ENCODE data around the gene PRKD2. TPM values are rescaled to one million over a fixed set of nuclear protein-coding genes. Genes with fewer than 3 reads are reported as not detected.

Gene PRKD2
- total RNA-seq, 1 experiment from 2014 or later: 88.5 TPM

DNA sequence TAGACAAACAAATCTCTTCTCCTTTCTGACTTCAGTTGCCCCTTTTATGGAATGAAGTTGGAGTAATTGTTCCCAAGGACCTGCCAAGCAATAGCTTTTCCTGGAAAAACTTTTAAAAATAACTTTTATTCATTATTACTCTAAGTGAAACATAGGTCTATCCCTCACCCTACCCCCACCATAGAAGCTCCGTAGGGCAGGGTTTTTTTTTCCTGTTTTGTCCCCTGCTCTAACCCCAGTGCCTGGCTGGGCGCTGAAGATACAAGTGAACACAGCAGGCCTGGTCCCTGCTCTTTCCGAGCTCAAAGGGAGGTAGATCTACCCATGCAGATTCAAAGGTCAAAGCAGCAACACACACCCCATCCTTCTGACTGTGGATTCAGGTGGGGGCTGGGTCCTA lies 72.2 kb downstream of the PRKD2 start:
- ChIA-PET CTCF (no interaction called here), POLR2A (ENCODE audit: unreplicated experiment) (interaction anchor here (0.6 kb wide), 1 partner anchor 44 kb away, joined by 4 read pairs; no protein-coding TSS in a partner anchor)
- H3K9me2 ChIP-seq (ENCODE audit: insufficient read depth): no peaks in the 10 kb centered on the region
- no peaks in the 10 kb centered on the region for H3K79me2 ChIP-seq (ENCODE audit: low read depth)
- H3K4me1 ChIP-seq (replicated peaks; ENCODE audit: insufficient read depth): peaks cover 1% of the 10 kb centered on the region; the same call in 1 of the 2 replicates
- TF ChIP-seq EZH2 (IDR thresholded peaks at IDR 0.05; ENCODE audit: low read depth): no peak
- TF ChIP-seq, protein P1, sequence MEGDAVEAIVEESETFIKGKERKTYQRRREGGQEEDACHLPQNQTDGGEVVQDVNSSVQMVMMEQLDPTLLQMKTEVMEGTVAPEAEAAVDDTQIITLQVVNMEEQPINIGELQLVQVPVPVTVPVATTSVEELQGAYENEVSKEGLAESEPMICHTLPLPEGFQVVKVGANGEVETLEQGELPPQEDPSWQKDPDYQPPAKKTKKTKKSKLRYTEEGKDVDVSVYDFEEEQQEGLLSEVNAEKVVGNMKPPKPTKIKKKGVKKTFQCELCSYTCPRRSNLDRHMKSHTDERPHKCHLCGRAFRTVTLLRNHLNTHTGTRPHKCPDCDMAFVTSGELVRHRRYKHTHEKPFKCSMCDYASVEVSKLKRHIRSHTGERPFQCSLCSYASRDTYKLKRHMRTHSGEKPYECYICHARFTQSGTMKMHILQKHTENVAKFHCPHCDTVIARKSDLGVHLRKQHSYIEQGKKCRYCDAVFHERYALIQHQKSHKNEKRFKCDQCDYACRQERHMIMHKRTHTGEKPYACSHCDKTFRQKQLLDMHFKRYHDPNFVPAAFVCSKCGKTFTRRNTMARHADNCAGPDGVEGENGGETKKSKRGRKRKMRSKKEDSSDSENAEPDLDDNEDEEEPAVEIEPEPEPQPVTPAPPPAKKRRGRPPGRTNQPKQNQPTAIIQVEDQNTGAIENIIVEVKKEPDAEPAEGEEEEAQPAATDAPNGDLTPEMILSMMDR (conservative IDR thresholded peaks at IDR 0.05): no peak
- H3F3A ChIP-seq (ENCODE audit: insufficient read depth, low read depth): peaks cover 5% of the 10 kb centered on the region; the same call in 1 of the 2 replicates
- no peaks in the 10 kb centered on the region for H4K20me1 ChIP-seq (ENCODE audit: insufficient read depth)
- H3K9me3 ChIP-seq (ENCODE audit: insufficient read depth, low read depth): 0 out of 2 replicates have a peak, but pooled peaks cover 5% of the 10 kb centered on the region
- no peak overlapping the region for H3K4me3 ChIP-seq
- peaks cover 20% of the 10 kb centered on the region for H3K27me3 ChIP-seq (ENCODE audit: insufficient read depth, low read depth)
- H3K4me2 ChIP-seq: no peak overlapping the region
- intact Hi-C loops (cut with micrococcal nuclease; ENCODE audit: unreplicated experiment): no loop called here
- no TSS peak for BruUV-seq (replicated peaks)
- H2AFZ ChIP-seq: no peak overlapping the region
- H3K27ac ChIP-seq: no peak overlapping the region
- no peak for DNase-seq
- no peaks in the 10 kb centered on the region for H3K36me3 ChIP-seq (ENCODE audit: low read depth)

- Histone ChIP-seq H3K36me3 (ENCODE audit: low read depth) (no peaks in the 10 kb centered on the region), H3K4me1 (replicated peaks; ENCODE audit: insufficient read depth) (peaks cover 13% of the 10 kb centered on the region), H3K27ac (no peak overlapping the region), H2AFZ (no peak overlapping the region), H3K4me2 (no peak overlapping the region), H3K9me3 (ENCODE audit: insufficient read depth, low read depth) (no peaks in the 10 kb centered on the region), H4K20me1 (ENCODE audit: insufficient read depth) (no peaks in the 10 kb centered on the region), H3K9me2 (ENCODE audit: insufficient read depth) (no peaks in the 10 kb centered on the region), H3F3A (ENCODE audit: insufficient read depth, low read depth) (peaks cover 9% of the 10 kb centered on the region; the same call in 1 of the 2 replicates), H3K27me3 (ENCODE audit: insufficient read depth, low read depth) (peaks cover 49% of the 10 kb centered on the region), H3K4me3 (no peak overlapping the region), H3K79me2 (ENCODE audit: low read depth) (no peaks in the 10 kb centered on the region)
- intact Hi-C loops (cut with micrococcal nuclease; ENCODE audit: unreplicated experiment): no loop called here
- ChIA-PET CTCF (no interaction called here), POLR2A (ENCODE audit: unreplicated experiment) (no interaction called here)
- TF ChIP-seq EZH2 (IDR thresholded peaks at IDR 0.05; ENCODE audit: low read depth): no peak
- BruUV-seq (replicated peaks): no TSS peak
- DNase-seq: no peak
These were observed 76.3 kb downstream of the PRKD2 start for GRCh38 chr19:46640656-46641055.

DNA sequence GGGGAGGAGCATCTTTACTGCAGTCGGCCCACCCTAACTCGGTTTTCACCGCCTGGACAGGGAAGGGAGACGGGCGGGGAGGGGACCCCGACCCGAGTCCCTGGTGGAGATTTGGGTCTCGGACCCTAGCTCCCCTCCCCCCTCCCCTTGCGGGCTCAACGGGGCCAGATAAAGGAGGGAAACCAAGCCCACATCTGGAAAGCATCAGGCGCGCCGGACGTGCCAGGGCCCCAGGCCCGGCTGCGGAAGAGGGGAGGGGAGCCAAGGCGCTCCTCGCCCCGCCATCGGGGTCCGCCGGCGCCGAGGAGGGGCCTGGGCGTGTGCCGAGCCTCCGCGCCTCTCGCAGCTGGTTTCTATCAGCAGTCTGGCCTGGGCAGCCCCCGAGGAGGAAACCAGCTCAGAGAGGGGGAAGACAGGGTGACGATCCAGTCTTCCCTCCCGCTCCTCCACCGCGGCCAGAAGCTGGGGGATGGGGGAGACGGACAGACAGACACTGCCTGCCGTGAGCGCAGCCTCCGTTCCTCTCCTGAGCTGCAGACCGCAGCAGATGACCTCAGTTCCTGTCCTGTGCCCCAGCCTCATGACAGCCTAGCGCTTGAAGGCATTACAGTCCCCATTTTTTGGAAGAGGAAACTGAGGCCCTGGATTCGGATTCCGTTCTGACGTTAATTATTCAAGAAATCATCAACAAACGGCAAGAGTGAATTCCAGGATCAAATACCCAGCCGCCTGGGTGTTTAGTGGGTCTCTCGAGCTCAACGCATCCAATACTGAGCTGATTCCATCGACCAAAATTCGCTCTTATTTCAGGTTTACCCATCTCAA lies 77.3 kb downstream of the PRKD2 start:
- BruUV-seq (replicated peaks): no TSS peak
- no peaks in the 10 kb centered on the region for H4K20me1 ChIP-seq (ENCODE audit: insufficient read depth)
- no peaks in the 10 kb centered on the region for H3K79me2 ChIP-seq (ENCODE audit: low read depth)
- no peaks in the 10 kb centered on the region for H3K36me3 ChIP-seq (ENCODE audit: low read depth)
- H3K4me2 ChIP-seq: peak overlapping the region; percentile 74
- H3K4me3 ChIP-seq: peak overlapping the region; percentile 54; the same call in 1 of the 2 replicates
- ChIA-PET POLR2A (ENCODE audit: unreplicated experiment) (no interaction called here), CTCF (no interaction called here)
- DNase-seq: no peak
- H3K27me3 ChIP-seq (ENCODE audit: insufficient read depth, low read depth): peaks cover 55% of the 10 kb centered on the region
- H2AFZ ChIP-seq: peak overlapping the region; percentile 76
- H3F3A ChIP-seq (ENCODE audit: insufficient read depth, low read depth): peaks cover 9% of the 10 kb centered on the region; the same call in 1 of the 2 replicates
- no peak overlapping the region for H3K27ac ChIP-seq
- H3K4me1 ChIP-seq (replicated peaks; ENCODE audit: insufficient read depth): peaks cover 13% of the 10 kb centered on the region
- intact Hi-C loops (cut with micrococcal nuclease; ENCODE audit: unreplicated experiment): no loop called here
- no peaks in the 10 kb centered on the region for H3K9me3 ChIP-seq (ENCODE audit: insufficient read depth, low read depth)
- TF ChIP-seq, protein P1 (conservative IDR thresholded peaks at IDR 0.05): no peak
- TF ChIP-seq EZH2 (IDR thresholded peaks at IDR 0.05; ENCODE audit: low read depth): no peak
- H3K9me2 ChIP-seq (ENCODE audit: insufficient read depth): no peaks in the 10 kb centered on the region
